Adrenal gland (tissue), 12 donors: ENCODE results near the gene AUTS2. TPM values are rescaled to one million over a fixed set of nuclear protein-coding genes. Genes with fewer than 3 reads are reported as not detected.

ENCODE experiments used
- DNase-seq, 7 donors: peaks; one replicate each; pipeline ENCODE4 v3.0.0-alpha.2; 2019 to 2020
- H3K27ac ChIP-seq, 5 donors: fragments of 200-600 bp; sonication (generic) in 4 of 5; 1 replicate in 3 of 5; 2 replicates in 2 of 5; pipeline versions ENCODE4 v1.5.1 to v1.8.0; 2016 to 2020; ENCODE audit warnings: mild to moderate bottlenecking in 1 of 5
- H3K27me3 ChIP-seq: fragments of 200-600 bp; 2 replicates; pipeline ENCODE4 v1.8.0; 2021
- H3K36me3 ChIP-seq, 2 donors: fragments of 200-600 bp; replicated peaks in 1 of 2; 1 replicate in 1 of 2; 2 replicates in 1 of 2; pipeline versions ENCODE4 v1.5.1 to v1.8.0; 2018 to 2022
- H3K4me1 ChIP-seq, 2 donors: fragments of 200-600 bp; replicated peaks in 1 of 2; 1 replicate in 1 of 2; 2 replicates in 1 of 2; pipeline versions ENCODE4 v1.5.1 to v1.8.0; 2018 to 2021
- H3K4me3 ChIP-seq, 4 donors: fragments of 200-600 bp; sonication (generic) in 3 of 4; one replicate each; pipeline ENCODE4 v1.5.1; 2016 to 2018
- H3K9me3 ChIP-seq, 3 donors: fragments of 200-600 bp; sonication (generic) in 1 of 3; replicated peaks in 1 of 3; 1 replicate in 2 of 3; 2 replicates in 1 of 3; pipeline versions ENCODE4 v1.5.1 to v1.8.0; 2016 to 2021
- POLR2A ChIP-seq, 2 donors: fragments of 450-650 bp; IDR thresholded peaks; one replicate each; pipeline ENCODE4 v1.6.1; 2017; ENCODE audit warnings: antibody characterized with exemption in 2 of 2, mild to moderate bottlenecking in 2 of 2, moderate library complexity in 1 of 2
- WGBS, 4 donors: extraction: QIAGEN DNeasy Blood & Tissue Kit in 2 of 4; methylation state at CpG; one replicate each; pipeline versions ENCODE4 v1.1.5 to v1.1.7; 2013 to 2017; 5-methylcytosine and 5-hydroxymethylcytosine counted together
- intact Hi-C, 2 donors: fragments of 100-400 bp; cut with DNase I; formaldehyde crosslinking; loops; one replicate each; pipeline versions ENCODE4 v1.14.1 to v1.15.0; 2022 to 2023
- polyA plus RNA-seq, 3 donors: library from polyadenylated mRNA; stranded (reverse); fragments of 200-250 nt in 2 of 3; fragments of 350-450 nt in 1 of 3; fragmentation: Illumina TruSeq in 1 of 3; extraction: RNeasy Lipid Tissue Mini Kit (QIAGEN cat#74804) in 1 of 3; gene quantifications; one replicate each; pipeline ENCODE4 v1.2.3, GENCODE V29; 2013 to 2014
- total RNA-seq, 9 donors: library from RNA; depleted of rRNA in 4 of 9; stranded (reverse); fragments of >200 nt in 4 of 9; fragments of 120-200 nt in 1 of 9; fragmentation: NEBNext Ultra II Directional in 1 of 9; extraction: Animal tissue kit (Norgen Biotek cat#: 25700) in 1 of 9; gene quantifications; one replicate each; pipeline versions ENCODE4 v1.1.0 to v1.2.4, GENCODE V29; 2013 to 2023
- TF ChIP-seq, protein P1 (sequence below), 6 experiments: fragments of 450-650 bp in 4 of 6; fragments of 200-600 bp in 2 of 6; sonication (generic) in 1 of 6; IDR thresholded peaks; 1 replicate in 5 of 6; 2 replicates in 1 of 6; pipeline versions ENCODE4 v1.5.1 to v1.8.0; 2016 to 2021; ENCODE audit warnings: antibody characterized with exemption in 6 of 6, mild to moderate bottlenecking in 2 of 6, moderate library complexity in 1 of 6
- donor health status: healthy with polysubstance abuse.
- donor health status: Bipolar disorder and iron deficiency.
- donor health status: DM: yes; HTN: yes; CAD: no.
- donor health status: DM: no; HTN: no; CAD: no.
- donor health status: DM: no; HTN: no; CAD: no.
- donor health status: DM: yes; HTN: yes; CAD: no.

AUTS2 gene
- total and polyA plus RNA-seq, 12 donors: 6.4 to 44.0 (median 15.2) TPM

DNA sequence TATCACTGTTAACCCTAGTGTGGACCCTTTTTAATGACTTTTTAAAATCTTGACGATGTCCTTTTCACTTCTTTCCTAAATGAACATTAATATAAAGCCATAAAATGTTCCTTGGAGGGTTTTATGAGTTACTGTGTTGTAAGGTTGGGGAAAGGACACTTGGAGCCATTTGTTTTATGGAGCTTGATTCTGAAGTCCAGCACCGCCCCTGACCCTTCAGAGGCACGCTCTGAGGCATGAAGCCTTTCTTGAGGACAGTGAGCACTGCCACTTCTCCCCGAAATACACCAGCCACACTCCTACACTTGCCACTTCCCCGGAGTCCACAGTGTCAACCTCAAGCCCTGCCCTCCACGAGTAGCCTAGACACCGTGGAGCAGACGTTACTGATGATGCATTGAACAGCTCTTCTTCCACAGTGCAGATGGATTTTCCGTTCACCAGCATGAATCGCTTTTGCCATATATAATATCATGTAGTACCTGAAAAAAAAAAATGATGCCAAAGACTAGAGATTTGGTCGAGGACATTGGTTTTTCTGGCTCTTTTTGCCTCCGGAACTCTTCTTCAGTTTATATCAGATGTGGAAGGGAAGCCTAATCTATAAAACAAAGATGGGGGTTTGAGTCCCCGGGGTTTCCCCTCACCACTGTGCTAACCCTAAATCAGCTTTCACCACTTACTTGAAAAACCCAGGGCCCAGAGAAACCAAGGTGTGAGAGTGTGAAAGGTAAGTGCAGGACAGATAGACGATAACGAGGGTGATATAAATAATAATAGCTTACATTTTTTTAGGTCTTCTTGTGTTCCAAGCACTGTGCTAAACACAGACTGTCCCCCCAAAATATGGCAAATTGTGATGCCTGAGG lies 881.1 kb downstream of the AUTS2 start:
- DNase-seq: no peak
- 94 to 96% (median 95%) methylated on average over 15 of the region's 15 CpGs for WGBS, 4 donors
- H3K4me1 ChIP-seq: peaks cover 0 to 12% of the 10 kb centered on the region in 2 donors

DNA sequence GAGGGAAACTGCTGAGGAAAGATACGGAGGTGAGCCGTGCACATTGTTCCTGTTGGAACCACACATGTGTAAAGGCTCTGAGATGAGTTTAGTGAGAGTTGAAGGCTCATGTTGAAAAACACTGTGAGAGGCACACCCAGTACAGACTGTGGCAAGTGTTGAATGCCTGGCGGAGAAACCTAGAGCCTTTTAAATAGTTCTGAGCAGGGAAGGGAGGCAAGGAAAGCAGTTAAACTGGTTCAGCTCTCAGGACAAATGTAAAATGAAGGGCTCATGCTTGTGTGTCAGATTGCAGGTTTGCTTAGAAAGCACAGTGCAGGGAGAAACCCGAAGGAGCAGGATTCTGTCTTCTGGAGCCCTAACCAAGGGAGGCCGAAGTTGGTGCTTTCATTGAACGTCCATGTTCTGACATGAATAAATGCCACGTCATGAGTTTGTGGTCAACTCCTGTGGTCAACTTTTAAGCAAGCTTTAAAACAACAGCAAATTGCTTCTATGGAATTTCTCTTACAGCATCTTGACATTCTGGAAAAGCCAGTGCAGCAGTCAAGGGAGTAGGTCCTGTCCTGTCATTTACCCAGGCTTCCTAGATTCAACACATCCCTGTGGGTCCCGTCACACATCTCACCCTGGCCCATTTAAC lies 882.8 kb downstream of the AUTS2 start:
- TF ChIP-seq POLR2A (IDR thresholded peaks at IDR 0.05): no peak
- TF ChIP-seq, protein P1, sequence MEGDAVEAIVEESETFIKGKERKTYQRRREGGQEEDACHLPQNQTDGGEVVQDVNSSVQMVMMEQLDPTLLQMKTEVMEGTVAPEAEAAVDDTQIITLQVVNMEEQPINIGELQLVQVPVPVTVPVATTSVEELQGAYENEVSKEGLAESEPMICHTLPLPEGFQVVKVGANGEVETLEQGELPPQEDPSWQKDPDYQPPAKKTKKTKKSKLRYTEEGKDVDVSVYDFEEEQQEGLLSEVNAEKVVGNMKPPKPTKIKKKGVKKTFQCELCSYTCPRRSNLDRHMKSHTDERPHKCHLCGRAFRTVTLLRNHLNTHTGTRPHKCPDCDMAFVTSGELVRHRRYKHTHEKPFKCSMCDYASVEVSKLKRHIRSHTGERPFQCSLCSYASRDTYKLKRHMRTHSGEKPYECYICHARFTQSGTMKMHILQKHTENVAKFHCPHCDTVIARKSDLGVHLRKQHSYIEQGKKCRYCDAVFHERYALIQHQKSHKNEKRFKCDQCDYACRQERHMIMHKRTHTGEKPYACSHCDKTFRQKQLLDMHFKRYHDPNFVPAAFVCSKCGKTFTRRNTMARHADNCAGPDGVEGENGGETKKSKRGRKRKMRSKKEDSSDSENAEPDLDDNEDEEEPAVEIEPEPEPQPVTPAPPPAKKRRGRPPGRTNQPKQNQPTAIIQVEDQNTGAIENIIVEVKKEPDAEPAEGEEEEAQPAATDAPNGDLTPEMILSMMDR (IDR thresholded peaks at IDR 0.05): no peak
- intact Hi-C loops: no loop called here

More for the DNA sequence above, 881.1 kb downstream of the AUTS2 start:
- TF ChIP-seq POLR2A (IDR thresholded peaks at IDR 0.05): no peak
- H3K27ac ChIP-seq: no peak overlapping the region
- H3K36me3 ChIP-seq: no peaks in the 10 kb centered on the region
- H3K4me3 ChIP-seq: no peak overlapping the region
- no peaks in the 10 kb centered on the region for H3K9me3 ChIP-seq
- intact Hi-C loops: no loop called here
- H3K27me3 ChIP-seq: no peaks in the 10 kb centered on the region

DNA sequence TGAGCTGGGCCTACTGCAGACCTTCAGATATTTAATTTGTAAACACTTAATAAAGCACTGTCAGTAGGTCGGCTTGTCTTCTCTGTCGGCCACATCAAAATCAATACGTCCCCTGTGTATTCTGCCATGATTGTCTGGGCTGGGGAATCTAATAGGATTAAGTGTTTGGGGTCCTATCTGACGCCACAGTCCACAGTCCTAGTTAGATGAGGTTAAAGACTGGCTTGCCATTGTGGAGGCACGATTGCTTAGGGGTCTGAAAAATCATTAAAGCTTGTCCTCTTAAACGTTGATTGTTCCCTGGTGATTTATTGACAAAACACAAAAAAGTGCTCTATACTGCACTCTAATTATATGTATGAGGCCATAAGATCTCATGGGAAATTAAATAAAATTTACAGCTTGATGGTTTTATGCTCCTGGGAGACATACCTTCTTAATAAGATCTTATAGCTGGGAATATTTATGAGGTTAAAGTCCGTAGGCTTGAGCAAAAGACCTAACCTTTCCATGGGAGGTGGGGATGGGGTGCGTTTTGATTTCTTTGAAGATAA lies 883.4 kb downstream of the AUTS2 start:
- intact Hi-C loops: no loop called here
- H3K27ac ChIP-seq: no peak overlapping the region
- WGBS, 4 donors: 87 to 93% (median 91%) methylated on average over 8 of the region's 8 CpGs
- H3K27me3 ChIP-seq: no peaks in the 10 kb centered on the region
- no peak for DNase-seq
- peaks cover 0 to 9% of the 10 kb centered on the region in 2 donors for H3K4me1 ChIP-seq
- H3K4me3 ChIP-seq: no peak overlapping the region
- H3K36me3 ChIP-seq: no peaks in the 10 kb centered on the region
- TF ChIP-seq POLR2A (IDR thresholded peaks at IDR 0.05): no peak
- no peaks in the 10 kb centered on the region for H3K9me3 ChIP-seq

More for the DNA sequence above, 882.8 kb downstream of the AUTS2 start:
- H3K4me1 ChIP-seq: peaks cover 0 to 12% of the 10 kb centered on the region in 2 donors
- 83 to 97% (median 87%) methylated on average over 8 of the region's 8 CpGs for WGBS, 4 donors
- no peaks in the 10 kb centered on the region for H3K9me3 ChIP-seq
- H3K27me3 ChIP-seq: no peaks in the 10 kb centered on the region
- H3K4me3 ChIP-seq: no peak overlapping the region
- no peak for DNase-seq
- no peak overlapping the region for H3K27ac ChIP-seq
- no peaks in the 10 kb centered on the region for H3K36me3 ChIP-seq

GRCh38 chr7:70484255-70484654 lies 886.0 kb downstream of the AUTS2 start:
- no peak for DNase-seq
- TF ChIP-seq, protein P1 (IDR thresholded peaks at IDR 0.05): no peak
- H3K27me3 ChIP-seq: no peaks in the 10 kb centered on the region
- no peaks in the 10 kb centered on the region for H3K4me1 ChIP-seq
- WGBS, 4 donors: 85 to 98% (median 90%) methylated on average over 3 of the region's 3 CpGs
- H3K4me3 ChIP-seq: no peak overlapping the region
- H3K36me3 ChIP-seq: no peaks in the 10 kb centered on the region
- H3K27ac ChIP-seq: no peak overlapping the region
- intact Hi-C loops: no loop called here
- H3K9me3 ChIP-seq: no peaks in the 10 kb centered on the region

- TF ChIP-seq POLR2A (IDR thresholded peaks at IDR 0.05): no peak
- TF ChIP-seq, protein P1 (IDR thresholded peaks at IDR 0.05): no peak
- intact Hi-C loops: no loop called here
- Histone ChIP-seq H3K27ac (no peak overlapping the region), H3K27me3 (no peaks in the 10 kb centered on the region), H3K9me3 (no peaks in the 10 kb centered on the region), H3K4me1 (no peaks in the 10 kb centered on the region), H3K36me3 (no peaks in the 10 kb centered on the region), H3K4me3 (no peak overlapping the region)
- DNase-seq: no peak
- 91 to 97% (median 97%) methylated on average over 7 of the region's 7 CpGs for WGBS, 4 donors
Measured at GRCh38 chr7:70486977-70487376, 888.7 kb downstream of the AUTS2 start.
